HepG2 (cell line): ENCODE results near the gene NEU4. TPM values are rescaled to one million over a fixed set of nuclear protein-coding genes. Genes with fewer than 3 reads are reported as not detected.

Experiments used
- ASH2L ChIP-seq: fragments of 300-600, 200-600 bp; sonication (generic); IDR thresholded peaks from 2 replicates; pipeline ENCODE4 v1.7.0; 2017; ENCODE audit warnings: low read depth, mild to moderate bottlenecking, moderate library complexity, mixed read lengths, low read length; ENCODE audit not compliant: insufficient read length
- DNMT1 ChIP-seq: sonication (generic); formaldehyde crosslinking; IDR thresholded peaks from 2 replicates; pipeline ENCODE4 v1.5.1; 2020; ENCODE audit warnings: mild to moderate bottlenecking, missing genetic modification reagents
- FOXA3 ChIP-seq: IDR thresholded peaks from 2 replicates; pipeline ENCODE4 v1.6.1; 2016; ENCODE audit warnings: missing genetic modification reagents, missing compliant biosample characterization
- GZF1 ChIP-seq: sonication (generic); formaldehyde crosslinking; IDR thresholded peaks from 2 replicates; pipeline ENCODE4 v1.5.1; 2020; ENCODE audit warnings: mild to moderate bottlenecking, missing genetic modification reagents
- HDAC2 ChIP-seq: sonication (generic); formaldehyde crosslinking; IDR thresholded peaks from 2 replicates; pipeline ENCODE4 v1.4.0; 2020; ENCODE audit warnings: missing genetic modification reagents
- HOXA7 ChIP-seq: sonication (generic); formaldehyde crosslinking; IDR thresholded peaks from 2 replicates; pipeline ENCODE4 v1.8.1; 2022; ENCODE audit warnings: mild to moderate bottlenecking, missing genetic modification reagents, moderate library complexity
- JUNB ChIP-seq: sonication (generic); formaldehyde crosslinking; IDR thresholded peaks from 2 replicates; pipeline ENCODE4 v1.8.0; 2022; ENCODE audit warnings: missing genetic modification reagents, mild to moderate bottlenecking, borderline replicate concordance
- MZF1 ChIP-seq: sonication (generic); formaldehyde crosslinking; IDR thresholded peaks from 2 replicates; pipeline ENCODE4 v1.8.1; 2023; ENCODE audit warnings: mild to moderate bottlenecking, missing genetic modification reagents, borderline replicate concordance
- NCOA2 ChIP-seq: sonication (generic); formaldehyde crosslinking; IDR thresholded peaks from 2 replicates; pipeline ENCODE4 v1.8.0; 2022; ENCODE audit warnings: inconsistent platforms
- SAP130 ChIP-seq: IDR thresholded peaks from 2 replicates; pipeline ENCODE4 v1.6.1; 2016; ENCODE audit warnings: low read depth
- ZEB1 ChIP-seq: IDR thresholded peaks from 2 replicates; pipeline ENCODE4 v1.6.1; 2012; ENCODE audit warnings: mild to moderate bottlenecking, low read depth, inconsistent platforms; ENCODE audit not compliant: insufficient replicate concordance
- ZFP1 ChIP-seq: IDR thresholded peaks from 2 replicates; pipeline ENCODE4 v1.6.1; 2016
- ZKSCAN5 ChIP-seq: sonication (generic); formaldehyde crosslinking; IDR thresholded peaks from 2 replicates; pipeline ENCODE4 v1.5.1; 2020; ENCODE audit warnings: mild to moderate bottlenecking, missing genetic modification reagents
- ZNF264 ChIP-seq: sonication (generic); formaldehyde crosslinking; IDR thresholded peaks from 2 replicates; pipeline ENCODE4 v1.4.0; 2020; ENCODE audit warnings: missing genetic modification reagents
- ZNF335 ChIP-seq: sonication (generic); formaldehyde crosslinking; IDR thresholded peaks from 2 replicates; pipeline ENCODE4 v1.4.0; 2020; ENCODE audit warnings: missing genetic modification reagents
- ZNF431 ChIP-seq: sonication (generic); formaldehyde crosslinking; IDR thresholded peaks from 2 replicates; pipeline ENCODE4 v1.9.0; 2022; ENCODE audit warnings: missing genetic modification reagents, low read depth, mild to moderate bottlenecking, borderline replicate concordance
- ZNF441 ChIP-seq: sonication (generic); formaldehyde crosslinking; IDR thresholded peaks from 2 replicates; pipeline ENCODE4 v1.7.0; 2021; ENCODE audit warnings: missing genetic modification reagents, borderline replicate concordance
- ZNF556 ChIP-seq: sonication (generic); formaldehyde crosslinking; IDR thresholded peaks from 2 replicates; pipeline ENCODE4 v1.4.0; 2020; ENCODE audit warnings: mild to moderate bottlenecking, missing genetic modification reagents, borderline replicate concordance
- ZNF615 ChIP-seq: sonication (generic); formaldehyde crosslinking; IDR thresholded peaks from 2 replicates; pipeline ENCODE4 v1.5.0; 2020; ENCODE audit warnings: mild to moderate bottlenecking, missing genetic modification reagents, borderline replicate concordance
- polyA plus RNA-seq, 8 experiments: library from polyadenylated mRNA; depleted of rRNA in 3 of 8; stranded (reverse) in 7 of 8; unstranded in 1 of 8; fragments of >200 nt; fragmentation: Illumina TruSeq in 4 of 8; extraction: Trizol in 4 of 8; gene quantifications; 2 replicates each; pipeline versions ENCODE4 v1.2.1 to v1.2.3, GENCODE V29; 2011 to 2016; ENCODE audit warnings: low read depth in 4 of 8, missing spikeins in 1 of 8, mixed read lengths in 1 of 8; ENCODE audit not compliant: insufficient read depth in 1 of 8
- total RNA-seq, 5 experiments: library from RNA; depleted of rRNA; stranded (reverse); fragments of >200 nt; fragmentation: Illumina TruSeq; extraction: Trizol; gene quantifications; 2 replicates each; pipeline ENCODE4 v1.2.3, GENCODE V29; 2016; ENCODE audit warnings: low read depth in 1 of 5
- TF ChIP-seq, protein P1 (sequence below): sonication (generic); formaldehyde crosslinking; IDR thresholded peaks from 2 replicates; pipeline ENCODE4 v1.5.1; 2020; ENCODE audit warnings: missing genetic modification reagents, mild to moderate bottlenecking, borderline replicate concordance
- TF ChIP-seq, protein P2 (sequence below): sonication (generic); formaldehyde crosslinking; IDR thresholded peaks from 2 replicates; pipeline ENCODE4 v1.5.0; 2020; ENCODE audit warnings: mild to moderate bottlenecking, missing genetic modification reagents
- TF ChIP-seq, protein P3 (sequence below): IDR thresholded peaks from 2 replicates; pipeline ENCODE4 v1.6.1; 2016; ENCODE audit warnings: missing compliant biosample characterization, missing genetic modification reagents, borderline replicate concordance
- TF ChIP-seq, protein P4 (sequence below): fragments of 450-650 bp; IDR thresholded peaks from 2 replicates; pipeline ENCODE4 v1.6.1; 2017

NEU4 gene
- total and polyA plus RNA-seq, 2 of the 13 experiments (the other 11 are each of a cell fraction or from before 2014, with no cell fraction given) = 53.5 to 107 TPM

DNA sequence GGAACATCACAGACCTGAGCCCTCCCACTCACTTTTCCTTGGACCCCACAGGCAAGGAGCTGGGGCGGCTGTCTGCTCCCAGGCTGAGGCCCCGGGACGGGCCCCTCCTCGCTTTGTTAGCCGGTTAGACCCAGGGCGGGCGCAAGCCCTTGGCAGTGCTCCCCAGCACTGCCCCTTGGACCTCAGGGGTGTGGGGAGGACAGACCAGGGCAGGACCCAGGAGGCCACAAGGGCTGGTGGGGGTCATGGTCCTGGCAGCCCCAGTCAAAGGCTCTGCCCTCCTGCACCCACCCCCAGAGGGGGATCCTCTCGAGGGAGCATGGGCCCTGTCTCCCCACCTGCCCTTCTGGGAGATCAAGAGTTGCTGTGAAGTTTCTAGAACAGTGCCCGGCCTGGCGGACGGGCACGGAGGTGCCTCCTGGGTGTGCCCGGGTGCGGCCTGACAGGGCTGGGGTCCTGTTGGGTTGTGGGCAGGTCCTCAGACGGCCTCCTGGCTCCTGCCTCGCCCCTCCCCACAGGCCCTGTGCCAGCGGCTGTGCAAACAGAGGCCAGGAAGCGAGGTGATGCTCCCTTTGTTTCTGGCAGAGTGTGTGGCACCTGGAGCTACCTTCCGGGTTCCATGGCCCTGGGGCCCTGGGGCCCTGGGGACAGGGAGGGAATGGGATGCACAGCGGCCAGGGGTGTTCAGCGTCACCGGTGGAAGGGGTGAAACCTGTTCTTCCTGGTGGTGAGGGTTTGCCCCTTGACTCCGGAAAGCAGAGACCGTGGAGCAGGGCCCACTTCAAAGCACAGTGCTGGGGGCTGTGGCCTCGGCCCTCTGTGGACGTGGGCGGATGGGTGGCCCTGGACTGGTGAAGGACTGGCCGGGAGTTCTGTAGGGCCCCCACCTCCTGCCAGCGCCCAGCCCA lies 35.2 kb upstream of the NEU4 start (continued):
- TF ChIP-seq, protein P1, sequence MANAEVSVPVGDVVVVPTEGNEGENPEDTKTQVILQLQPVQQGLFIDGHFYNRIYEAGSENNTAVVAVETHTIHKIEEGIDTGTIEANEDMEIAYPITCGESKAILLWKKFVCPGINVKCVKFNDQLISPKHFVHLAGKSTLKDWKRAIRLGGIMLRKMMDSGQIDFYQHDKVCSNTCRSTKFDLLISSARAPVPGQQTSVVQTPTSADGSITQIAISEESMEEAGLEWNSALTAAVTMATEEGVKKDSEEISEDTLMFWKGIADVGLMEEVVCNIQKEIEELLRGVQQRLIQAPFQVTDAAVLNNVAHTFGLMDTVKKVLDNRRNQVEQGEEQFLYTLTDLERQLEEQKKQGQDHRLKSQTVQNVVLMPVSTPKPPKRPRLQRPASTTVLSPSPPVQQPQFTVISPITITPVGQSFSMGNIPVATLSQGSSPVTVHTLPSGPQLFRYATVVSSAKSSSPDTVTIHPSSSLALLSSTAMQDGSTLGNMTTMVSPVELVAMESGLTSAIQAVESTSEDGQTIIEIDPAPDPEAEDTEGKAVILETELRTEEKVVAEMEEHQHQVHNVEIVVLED (CRISPR knock-in tag) = peak; percentile 3; the same call in 1 of the 2 replicates
- no peak for TF ChIP-seq ZNF615 (CRISPR knock-in tag)
- TF ChIP-seq ZNF441 (CRISPR knock-in tag) = no peak
- TF ChIP-seq, protein P2, sequence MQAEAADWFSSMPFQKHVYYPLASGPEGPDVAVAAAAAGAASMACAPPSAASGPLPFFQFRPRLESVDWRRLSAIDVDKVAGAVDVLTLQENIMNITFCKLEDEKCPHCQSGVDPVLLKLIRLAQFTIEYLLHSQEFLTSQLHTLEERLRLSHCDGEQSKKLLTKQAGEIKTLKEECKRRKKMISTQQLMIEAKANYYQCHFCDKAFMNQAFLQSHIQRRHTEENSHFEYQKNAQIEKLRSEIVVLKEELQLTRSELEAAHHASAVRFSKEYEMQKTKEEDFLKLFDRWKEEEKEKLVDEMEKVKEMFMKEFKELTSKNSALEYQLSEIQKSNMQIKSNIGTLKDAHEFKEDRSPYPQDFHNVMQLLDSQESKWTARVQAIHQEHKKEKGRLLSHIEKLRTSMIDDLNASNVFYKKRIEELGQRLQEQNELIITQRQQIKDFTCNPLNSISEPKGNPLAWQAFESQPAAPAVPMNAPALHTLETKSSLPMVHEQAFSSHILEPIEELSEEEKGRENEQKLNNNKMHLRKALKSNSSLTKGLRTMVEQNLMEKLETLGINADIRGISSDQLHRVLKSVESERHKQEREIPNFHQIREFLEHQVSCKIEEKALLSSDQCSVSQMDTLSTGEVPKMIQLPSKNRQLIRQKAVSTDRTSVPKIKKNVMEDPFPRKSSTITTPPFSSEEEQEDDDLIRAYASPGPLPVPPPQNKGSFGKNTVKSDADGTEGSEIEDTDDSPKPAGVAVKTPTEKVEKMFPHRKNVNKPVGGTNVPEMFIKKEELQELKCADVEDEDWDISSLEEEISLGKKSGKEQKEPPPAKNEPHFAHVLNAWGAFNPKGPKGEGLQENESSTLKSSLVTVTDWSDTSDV (CRISPR knock-in tag) = no peak
- no peak for TF ChIP-seq ZEB1
- peak; percentile 77 for TF ChIP-seq FOXA3 (CRISPR knock-in tag)
- TF ChIP-seq ZNF431 (CRISPR knock-in tag) = no peak
- peak; percentile 86 for TF ChIP-seq HDAC2 (CRISPR knock-in tag)
- no peak; the same call in 1 of the 2 replicates for TF ChIP-seq DNMT1 (CRISPR knock-in tag)
- peak; percentile 67 for TF ChIP-seq NCOA2 (CRISPR knock-in tag)
- TF ChIP-seq, protein P3, sequence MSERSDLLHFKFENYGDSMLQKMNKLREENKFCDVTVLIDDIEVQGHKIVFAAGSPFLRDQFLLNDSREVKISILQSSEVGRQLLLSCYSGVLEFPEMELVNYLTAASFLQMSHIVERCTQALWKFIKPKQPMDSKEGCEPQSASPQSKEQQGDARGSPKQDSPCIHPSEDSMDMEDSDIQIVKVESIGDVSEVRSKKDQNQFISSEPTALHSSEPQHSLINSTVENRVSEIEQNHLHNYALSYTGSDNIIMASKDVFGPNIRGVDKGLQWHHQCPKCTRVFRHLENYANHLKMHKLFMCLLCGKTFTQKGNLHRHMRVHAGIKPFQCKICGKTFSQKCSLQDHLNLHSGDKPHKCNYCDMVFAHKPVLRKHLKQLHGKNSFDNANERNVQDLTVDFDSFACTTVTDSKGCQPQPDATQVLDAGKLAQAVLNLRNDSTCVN (CRISPR knock-in tag) = 0 out of 2 replicates have a peak, but pooled peaks have one; percentile 1
- no peak for TF ChIP-seq ZNF556 (CRISPR knock-in tag)
- no peak for TF ChIP-seq ZFP1
- TF ChIP-seq, protein P4, sequence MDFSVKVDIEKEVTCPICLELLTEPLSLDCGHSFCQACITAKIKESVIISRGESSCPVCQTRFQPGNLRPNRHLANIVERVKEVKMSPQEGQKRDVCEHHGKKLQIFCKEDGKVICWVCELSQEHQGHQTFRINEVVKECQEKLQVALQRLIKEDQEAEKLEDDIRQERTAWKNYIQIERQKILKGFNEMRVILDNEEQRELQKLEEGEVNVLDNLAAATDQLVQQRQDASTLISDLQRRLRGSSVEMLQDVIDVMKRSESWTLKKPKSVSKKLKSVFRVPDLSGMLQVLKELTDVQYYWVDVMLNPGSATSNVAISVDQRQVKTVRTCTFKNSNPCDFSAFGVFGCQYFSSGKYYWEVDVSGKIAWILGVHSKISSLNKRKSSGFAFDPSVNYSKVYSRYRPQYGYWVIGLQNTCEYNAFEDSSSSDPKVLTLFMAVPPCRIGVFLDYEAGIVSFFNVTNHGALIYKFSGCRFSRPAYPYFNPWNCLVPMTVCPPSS = no peak
- TF ChIP-seq GZF1 = no peak
- 0 out of 2 replicates have a peak, but pooled peaks have one; percentile 7 for TF ChIP-seq ZNF264 (CRISPR knock-in tag)
- no peak for TF ChIP-seq ZKSCAN5 (CRISPR knock-in tag)
- peak; percentile 91; the same call in 1 of the 2 replicates for TF ChIP-seq ZNF335 (CRISPR knock-in tag)
- no peak for TF ChIP-seq MZF1 (CRISPR knock-in tag)
- TF ChIP-seq ASH2L = no peak
- peak; percentile 89 for TF ChIP-seq SAP130 (CRISPR knock-in tag)
- no peak for TF ChIP-seq JUNB (CRISPR knock-in tag)
- TF ChIP-seq HOXA7 = no peak
